HG02623 (cell line): ENCODE measurements around the gene AGPAT3.
"Not testable (repeated sequence)": the region's sequence is repeated elsewhere in the genome, so short reads cannot be mapped to it uniquely, and the experiment has no call there.

Experiments
- ATAC-seq: cut with Tn5 transposase; IDR thresholded peaks from one replicate; pipeline ENCODE4 v1.9.1; 2021; ENCODE audit warnings: moderate library complexity; ENCODE audit not compliant: unreplicated experiment

AGPAT3 gene

DNA sequence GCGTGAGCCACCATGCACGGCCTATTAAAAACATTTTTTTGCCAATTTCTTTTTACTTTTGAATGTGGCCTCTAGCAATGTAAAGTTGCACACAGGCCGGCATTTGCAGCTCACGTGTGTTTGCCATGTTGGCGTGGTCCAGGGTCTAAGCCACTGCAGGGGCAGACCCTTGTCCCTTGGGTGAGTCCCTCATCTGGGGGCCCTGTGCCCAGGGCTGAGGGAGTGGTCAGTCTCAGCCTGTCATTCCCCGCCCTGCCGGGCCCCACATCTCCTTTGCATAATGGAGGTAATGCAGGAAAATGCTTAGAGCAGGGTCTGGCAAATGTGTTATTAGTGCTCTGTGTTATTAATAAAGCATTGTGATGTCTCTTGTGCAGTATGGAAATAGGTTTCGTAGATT, 16.9 kb downstream of the AGPAT3 start:
- no peak for ATAC-seq

DNA sequence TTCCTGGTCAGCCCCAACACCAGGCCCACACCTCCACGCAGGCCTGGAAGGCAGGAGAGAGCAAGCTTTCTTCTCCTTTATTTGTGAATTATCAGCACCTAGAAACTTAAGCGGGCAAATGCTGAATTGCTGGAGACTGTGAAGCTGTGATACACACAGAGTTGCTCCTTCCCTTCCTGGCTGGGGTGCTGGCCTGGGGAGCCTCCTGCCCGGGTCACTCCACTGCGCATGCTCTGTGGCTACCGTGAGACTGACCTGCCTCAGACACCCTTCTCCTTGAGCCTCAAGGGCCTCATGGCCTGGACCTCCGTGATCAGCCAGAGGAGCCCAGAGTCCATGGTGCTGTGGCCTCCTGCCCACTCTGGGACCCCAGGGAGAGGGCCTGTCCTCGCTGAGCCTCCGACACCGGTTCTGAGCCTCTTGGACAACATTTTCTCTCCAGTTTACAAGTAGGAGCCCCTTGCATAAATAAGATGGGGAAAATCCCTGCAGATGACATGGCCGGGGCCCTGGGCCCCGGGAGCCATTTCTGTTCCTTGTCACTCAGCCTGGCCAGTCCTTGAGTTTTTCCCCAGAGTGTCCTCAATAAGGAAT, 18.0 kb downstream of the AGPAT3 start:
- no peak for ATAC-seq

DNA sequence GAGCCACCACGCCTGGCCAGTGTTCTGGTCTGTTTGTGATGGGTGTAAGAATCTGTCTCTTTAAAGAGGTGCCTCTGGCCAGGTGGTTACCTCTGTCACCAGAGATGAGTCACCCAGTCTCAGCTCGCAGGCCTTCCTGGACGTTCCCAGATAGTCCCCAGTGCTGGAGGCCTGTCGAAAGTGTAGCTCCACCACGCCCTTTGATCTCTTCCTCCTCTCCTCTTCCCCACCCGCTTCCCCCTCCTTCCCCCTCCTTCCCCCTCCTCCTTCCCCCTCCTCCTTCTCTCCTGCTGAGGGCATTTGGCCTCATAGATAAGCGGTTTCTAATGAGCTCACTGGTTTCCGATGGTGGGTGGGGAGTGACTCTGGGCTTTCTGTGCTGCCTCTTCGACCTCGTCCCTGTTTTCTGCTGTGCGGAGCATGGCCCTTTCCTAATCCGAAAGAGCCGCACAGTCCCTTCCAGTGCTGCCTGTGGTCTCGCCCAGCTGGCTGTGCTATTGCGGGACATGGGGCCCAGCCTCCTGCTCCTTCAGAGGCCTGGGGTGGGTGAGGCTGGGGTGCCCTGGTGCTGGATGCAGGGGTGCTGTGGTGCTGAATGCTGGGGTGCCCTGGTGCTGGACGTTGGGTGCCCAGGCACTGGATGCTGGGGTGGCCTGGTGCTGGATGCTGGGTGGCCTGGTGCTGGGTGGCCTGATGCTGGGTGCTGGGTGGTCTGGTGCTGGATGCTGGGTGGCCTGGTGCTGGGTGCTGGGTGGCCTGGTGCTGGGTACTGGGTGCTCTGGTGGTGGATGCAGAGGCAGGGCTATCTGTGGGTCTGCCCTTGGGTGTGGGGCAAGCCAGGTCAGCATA, 19.2 kb downstream of the AGPAT3 start:
- no peak for ATAC-seq

DNA sequence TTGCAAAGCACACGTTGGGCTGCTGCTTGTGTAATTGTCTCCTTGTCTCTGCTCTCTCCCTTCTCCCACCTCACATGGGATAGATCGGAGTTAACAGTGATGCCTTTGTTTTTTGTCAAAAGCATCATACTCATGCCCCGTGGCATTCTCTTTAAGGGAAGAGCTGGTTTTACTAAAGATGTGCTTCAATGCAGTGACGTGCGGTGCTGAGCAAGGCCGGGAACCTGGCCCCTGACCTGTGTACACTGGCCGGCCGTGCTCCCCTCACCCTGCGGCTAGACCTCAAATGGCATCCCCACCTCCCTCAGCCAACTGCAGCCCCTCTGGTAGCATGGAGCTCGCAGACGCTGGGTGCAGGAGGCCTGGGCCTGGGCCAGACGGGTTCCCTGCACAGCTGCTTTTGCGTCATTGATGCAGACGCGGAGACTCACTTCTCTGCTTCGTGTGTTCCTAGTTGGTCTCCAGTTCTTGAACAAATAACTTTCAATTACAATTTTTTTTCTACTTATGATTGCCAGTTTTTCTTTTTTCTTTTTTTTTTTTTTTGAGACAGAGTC, 19.9 kb downstream of the AGPAT3 start:
- no peak for ATAC-seq

DNA sequence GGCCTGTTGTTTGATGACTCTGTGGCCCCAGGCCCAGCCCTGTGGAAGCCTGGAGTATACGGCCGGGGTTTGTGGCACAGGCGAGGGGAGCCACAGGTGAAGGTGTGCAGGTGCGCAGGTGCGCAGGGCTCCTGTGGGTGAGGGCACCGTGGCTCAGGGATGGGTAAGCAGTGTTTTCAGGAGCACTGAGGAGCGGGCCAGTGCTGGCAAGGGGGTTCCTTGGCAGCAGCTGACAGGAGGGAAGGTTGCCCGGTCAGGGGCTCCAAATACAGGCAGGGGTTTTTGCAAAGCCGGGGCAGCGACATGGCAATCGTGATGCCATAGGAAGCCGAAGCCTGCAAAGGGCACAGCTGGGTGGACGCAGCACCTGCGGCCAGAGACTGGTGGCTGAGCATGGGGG, 20.7 kb downstream of the AGPAT3 start:
- ATAC-seq, result no peak

DNA sequence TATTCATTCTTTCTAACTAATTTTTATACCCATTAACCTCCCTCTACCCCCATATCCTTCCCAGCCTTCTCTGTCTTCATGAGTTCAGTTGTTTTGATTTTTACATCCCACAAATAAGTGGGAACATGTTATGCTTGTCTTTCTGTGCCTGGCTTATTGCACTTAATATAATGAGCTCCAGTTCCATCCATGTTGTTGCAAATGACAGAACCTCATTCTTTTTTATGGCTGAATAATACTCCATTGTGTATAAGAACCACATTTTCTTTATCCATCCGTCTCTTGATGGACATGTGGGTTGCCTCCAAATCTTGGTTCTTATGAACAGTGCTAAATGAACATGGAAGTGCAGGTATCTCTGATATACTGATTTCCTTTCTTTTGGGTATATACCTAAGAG, 21.5 kb downstream of the AGPAT3 start:
- ATAC-seq, result no peak

DNA sequence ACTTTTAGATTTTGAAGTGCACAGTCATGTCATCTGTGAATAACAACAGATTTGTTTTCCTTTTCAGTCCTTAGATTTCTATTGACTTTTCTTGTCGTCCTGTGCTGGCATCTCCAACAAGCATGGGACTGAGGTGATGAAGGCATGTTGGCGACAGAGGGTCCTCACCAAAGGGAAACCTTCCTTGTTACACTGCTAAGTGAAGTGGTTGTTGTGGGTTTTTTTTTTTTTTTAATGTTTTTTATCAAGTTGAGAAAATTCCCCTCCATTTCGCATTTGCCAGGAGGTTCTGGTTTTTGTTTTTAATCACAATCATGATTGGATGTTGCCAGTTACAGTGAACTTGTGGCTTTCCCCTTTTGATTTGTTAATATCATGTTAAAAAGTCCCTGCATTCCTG, 24.0 kb downstream of the AGPAT3 start:
- no peak for ATAC-seq

DNA sequence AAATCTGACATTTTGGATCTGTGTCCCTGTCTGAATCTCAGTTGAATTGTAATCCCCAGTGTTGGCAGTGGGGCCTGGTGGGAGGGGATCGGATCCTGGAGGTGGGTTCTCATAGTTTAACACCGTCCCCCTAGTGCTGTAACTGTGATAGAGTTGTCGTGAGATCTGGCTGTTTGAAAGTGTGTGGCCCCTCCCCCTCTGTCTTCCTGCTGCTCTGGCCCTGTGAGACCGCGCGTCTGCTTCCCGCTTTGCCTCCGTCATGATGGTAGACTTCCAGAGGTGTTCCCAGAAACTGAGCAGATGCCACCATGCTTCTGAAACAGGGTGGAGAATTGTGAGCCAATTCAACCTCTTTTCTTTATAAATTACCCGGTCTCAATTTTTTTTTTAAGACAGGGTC, 25.0 kb downstream of the AGPAT3 start:
- no peak for ATAC-seq

DNA sequence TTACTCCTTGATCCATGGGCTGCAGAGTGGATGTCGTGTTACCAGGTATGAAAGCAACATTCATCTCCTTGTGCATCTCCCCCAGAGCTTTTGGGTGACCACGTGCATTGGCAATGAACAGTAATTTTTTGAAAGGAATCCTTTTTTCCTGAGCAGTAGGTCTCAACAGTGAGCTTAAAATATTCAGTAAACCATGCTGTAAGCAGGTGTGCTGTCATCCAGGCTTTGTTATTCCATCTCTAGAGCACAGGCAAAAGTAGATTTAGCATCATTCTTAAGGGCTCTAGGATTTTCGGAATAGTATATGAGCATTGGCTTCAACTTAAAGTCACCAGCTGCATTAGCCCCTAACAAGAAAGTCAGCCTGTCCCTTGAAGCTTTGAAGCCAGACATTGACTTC, 27.3 kb downstream of the AGPAT3 start:
- ATAC-seq, result no peak

DNA sequence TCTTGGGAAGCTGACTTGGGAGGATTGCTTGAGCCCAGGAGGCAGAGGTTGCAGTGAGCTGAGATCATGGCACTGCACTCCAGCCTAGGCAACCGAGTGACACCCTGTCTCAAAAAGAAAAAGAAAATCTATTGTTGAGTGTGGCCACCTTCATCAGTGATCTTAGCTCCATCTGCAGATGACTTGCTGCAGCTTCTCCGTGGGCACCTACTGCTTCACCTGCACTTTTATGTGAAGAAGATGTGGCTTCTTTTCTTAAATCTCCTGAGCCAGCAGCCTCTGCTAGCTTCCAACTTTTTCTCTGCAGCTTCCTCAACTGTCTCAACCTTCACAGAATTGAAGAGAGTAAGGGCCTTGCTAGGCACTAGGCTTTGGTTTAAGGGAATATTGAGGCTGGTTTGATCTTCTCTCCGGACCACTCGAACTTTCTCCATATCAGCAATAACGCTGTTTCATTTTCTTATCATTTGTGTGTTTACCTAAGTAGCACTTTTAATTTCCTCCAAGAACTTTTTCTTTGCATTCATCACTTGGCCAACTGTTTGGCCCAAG, 28.0 kb downstream of the AGPAT3 start:
- ATAC-seq, result no peak

DNA sequence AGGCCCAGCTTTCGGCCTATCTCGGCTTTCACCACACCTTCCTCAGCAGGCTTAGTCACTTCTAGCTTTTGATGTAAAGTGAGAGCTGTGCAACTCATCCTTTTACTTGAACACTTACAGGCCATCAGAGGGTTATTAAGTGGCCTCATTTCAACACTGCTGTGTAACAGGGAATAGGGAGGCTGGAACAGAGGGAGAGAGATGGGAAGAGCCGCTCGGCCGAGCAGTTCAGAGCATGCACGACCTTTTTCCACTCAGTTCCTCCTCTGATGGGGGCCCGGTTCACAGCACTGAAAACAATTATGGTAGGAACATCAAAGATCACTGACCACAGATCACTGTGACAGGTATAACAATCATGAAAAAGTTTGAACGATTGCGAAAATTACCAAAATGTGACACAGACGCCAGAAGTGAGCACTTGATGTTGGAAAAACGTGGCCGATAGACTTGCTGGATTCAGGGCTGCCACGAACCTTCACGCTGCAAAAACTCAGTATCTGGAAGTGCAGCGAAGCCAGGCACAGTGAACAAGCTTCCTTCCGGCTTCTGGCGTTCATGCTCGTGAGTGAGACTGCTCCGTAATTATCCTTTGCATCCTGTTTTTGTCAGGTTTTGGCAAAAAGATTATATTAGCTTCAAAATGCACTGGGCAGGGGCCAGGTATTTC, 28.6 kb downstream of the AGPAT3 start:
- no peak for ATAC-seq

DNA sequence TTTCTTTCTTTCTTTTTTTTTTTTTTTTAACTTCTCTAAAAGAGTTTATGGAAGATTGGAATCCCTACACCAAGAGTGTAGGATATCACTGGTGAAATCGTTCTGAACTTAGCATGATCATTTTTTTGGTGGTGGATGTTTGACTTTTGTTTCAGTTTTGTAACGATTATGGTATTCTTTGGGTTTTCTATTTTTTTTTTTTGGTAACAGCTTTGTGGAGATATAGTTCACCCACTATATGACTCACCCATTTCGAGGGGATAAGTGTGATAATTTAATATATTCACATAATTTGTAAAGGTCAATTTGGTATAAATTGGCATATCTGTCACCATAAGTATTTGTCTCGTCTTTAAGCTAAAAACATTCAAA, 29.2 kb downstream of the AGPAT3 start:
- ATAC-seq, result no peak

DNA sequence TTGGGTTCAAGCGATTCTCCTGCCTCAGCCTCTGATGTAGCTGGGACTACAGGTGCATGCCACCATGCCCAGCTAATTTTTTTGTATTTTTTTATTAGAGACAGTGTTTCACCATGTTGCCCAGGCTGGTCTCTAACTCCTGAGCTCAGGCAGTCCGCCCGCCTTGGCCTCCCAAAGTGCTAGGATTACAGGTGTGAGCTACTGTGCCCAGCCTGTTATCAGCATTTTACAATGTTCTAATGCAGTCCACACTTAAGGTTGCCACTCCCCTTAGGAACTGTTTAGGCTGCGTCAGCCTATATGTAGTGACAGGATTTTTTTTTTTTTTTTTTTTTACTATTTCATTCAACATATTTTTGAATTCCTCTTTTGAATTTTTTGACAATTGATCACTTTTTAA, 30.2 kb downstream of the AGPAT3 start:
- ATAC-seq, result no peak

DNA sequence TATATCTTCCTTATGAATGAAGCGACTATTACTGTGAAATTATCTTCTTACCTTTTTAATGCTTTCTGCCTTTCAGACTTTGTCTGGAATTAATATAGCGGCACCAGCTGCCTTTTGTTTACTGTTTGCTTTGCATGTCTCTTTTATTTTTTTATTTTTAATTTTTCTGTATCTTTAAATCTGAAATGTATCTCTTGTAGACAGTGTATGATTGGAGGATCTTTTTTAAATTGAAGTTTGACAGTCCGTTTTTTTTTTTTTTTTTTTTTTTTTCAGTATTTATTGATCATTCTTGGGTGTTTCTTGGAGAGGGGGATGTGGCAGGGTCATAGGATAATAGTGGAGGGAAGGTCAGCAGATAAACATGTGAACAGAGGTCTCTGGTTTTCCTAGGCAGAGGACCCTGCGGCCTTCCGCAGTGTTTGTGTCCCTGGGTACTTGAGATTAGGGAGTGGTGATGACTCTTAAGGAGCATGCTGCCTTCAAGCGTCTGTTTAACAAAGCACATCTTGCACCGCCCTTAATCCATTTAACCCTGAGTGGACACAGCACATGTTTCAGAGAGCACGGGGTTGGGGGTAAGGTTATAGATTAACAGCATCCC, 31.8 kb downstream of the AGPAT3 start:
- ATAC-seq, result not testable (repeated sequence)

DNA sequence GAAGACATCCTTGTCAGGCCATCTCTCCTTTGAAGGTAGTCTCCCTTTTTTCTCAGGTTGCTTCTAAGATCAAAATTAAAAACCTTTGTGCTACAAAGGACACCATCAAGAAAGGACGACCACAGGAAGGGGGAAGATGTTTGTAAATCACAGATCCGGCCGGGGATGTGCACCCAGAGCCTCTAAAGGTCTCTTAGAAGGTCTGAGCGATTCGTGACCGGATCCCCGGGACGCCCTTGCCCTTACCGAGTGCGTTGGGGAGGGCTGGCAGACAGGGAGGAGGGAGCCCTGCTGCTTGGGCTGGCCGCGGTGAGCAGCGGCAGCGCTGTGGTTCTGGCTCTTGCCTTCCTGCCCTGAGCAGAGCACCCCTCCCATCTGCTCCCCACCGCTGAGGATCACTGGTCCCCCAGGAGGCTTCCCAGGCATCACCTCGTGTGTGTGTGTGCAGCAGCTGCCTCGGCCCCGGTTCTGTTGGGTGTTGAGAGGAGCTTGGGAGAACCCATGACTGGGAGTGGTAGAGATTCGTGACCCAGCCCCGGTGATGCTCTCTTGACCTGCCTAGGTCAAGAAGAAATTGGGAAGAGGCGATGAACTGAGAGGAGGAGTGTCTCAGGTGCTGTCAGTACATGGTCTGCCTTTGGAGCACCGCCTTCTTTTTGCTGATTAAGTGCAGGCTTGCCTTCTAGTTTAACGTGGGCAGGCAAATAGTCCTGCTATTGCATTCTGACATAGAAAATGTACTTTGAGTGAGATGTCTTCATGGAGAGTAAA, 34.5 kb downstream of the AGPAT3 start:
- no peak for ATAC-seq

DNA sequence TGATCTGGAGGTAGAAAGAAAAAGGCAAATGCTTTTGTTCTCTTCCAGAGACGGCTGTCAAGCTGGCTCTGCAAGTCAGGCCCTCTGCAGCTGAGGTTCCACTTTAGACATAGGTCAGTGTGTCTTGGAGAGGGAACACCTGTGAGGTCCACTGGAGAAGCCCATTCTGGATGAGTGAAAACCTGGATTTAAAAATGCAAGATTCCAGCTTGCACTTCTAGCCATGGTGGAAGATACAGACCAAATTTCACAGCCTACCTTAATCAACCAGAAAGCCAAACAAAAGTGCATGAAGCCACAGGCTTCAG, 35.0 kb downstream of the AGPAT3 start:
- no peak for ATAC-seq

DNA sequence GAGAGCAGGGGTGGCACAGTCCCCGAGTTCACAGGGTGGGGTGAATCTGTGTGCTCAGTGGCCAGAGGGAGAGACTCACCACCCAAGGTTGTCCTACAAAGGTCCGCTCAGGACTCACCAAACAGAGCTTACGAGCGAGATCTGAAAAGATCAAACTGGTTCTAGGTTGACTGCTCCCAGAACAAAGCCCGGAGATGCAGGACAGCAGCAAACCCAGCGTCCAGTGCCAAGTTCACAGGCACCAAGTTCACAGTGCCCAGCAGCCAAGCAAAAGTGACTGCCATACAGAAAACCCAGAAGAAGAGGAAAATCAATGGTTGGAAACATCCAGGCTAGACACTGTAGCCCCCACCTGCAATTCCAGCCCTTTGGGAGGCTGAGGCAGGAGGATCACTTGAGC, 35.7 kb downstream of the AGPAT3 start:
- ATAC-seq, result no peak

DNA sequence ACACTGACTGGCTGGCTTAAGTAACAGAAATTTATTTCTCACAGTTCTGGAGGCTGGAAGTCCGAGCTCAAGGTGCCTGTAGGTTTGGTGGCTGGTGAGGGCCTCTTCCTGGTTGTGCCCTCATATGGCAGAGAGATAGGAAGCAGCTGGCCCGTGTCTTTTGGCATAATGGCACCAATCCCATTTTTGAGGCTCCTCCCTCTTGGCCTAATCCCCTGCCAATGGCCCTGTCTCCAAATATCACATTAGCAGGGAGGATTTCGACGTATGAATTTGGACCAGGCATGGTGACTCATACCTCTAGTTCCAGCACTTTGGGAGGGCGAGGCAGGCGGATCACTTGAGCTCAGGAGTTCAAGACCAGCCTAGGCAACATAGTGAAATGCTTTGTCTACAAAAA, 37.4 kb downstream of the AGPAT3 start:
- ATAC-seq, result no peak

DNA sequence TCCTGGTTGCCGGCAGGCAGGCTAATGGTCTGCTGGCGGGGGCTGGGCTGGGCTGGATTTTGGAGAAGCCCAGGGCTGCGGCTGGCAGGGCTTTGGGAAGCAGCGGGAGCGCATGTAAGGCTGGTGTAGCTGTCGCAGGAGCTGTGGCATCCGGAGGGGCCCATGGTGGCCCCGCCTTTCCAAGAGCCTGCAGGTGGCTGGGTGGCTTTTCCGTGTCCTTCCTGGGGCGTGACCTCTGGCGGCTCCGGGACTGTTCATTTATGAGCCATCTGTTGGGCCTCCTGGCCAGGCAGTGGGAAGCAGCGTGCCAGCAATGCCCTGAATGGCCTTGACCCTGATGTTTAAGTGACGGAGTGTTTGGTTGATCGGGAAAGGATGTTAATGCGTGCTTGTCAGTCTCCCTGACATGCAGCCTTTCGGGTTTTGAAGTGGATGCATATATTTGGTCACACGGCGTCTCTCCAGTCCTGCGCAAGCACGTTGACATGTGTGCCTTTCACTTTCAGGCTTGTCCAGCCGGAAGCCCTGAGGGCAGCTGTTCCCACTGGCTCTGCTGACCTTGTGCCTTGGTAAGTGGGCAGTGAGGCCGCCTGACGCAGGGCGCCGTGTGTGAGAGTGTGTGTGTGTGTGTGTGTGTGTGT, 38.5 kb downstream of the AGPAT3 start:
- ATAC-seq, result no peak

DNA sequence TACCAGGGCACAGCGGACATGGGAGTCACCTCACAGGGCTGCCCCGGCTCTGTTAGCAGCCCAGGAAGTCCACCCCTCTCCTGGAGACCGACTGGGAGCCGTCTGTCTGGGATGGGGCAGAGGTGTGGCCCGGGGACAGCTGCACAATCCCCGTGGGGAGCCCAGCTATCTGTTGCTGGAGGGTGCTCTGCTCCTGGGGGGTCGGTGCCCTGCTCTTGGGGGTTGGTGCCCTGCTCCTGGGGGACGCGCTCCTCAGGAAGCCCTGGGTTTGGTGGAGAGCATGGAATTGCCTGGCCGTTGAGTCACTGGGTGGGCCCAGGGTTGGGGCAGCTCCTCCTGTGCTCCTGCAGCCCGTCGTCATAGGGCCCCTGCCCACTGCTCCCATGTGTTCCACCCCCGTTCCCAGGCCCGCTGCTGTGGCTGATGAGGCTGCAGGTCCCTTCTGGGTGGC, 39.3 kb downstream of the AGPAT3 start:
- no peak for ATAC-seq
